CD4-positive, alpha-beta T cell treated with Interleukin-15 for 1 hour (primary cell): ENCODE results near the gene DEAF1.
A peak's percentile ranks its signal among the peaks of the same experiment; 100 is the strongest.
"Not testable (repeated sequence)": the region's sequence is repeated elsewhere in the genome, so short reads cannot be mapped to it uniquely, and the experiment has no call there.

ENCODE experiments used
- DNase-seq: peaks from one replicate; pipeline ENCODE4 v3.0.0-alpha.2; 2020

The DEAF1 gene

DNA sequence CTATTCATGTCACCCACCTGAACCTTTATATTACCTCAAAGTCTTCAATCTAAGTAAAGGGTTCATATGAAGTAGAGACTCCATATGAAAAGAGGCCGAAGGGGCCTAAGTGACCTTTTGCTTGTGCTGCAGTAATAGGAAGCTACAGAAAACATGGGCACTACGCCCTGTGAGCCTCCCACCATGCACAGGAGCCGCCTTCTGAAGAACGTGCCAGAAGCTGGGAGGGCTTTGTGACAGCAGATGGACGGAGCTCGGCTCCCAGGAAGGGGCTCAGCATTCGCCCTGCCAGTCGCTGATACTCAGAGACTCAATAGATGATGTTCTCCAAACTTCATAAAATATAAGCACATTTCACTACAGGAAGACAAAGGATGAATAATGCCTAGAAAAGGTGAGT is 21.2 kb downstream of the DEAF1 start:
- DNase-seq: no peak

DNA sequence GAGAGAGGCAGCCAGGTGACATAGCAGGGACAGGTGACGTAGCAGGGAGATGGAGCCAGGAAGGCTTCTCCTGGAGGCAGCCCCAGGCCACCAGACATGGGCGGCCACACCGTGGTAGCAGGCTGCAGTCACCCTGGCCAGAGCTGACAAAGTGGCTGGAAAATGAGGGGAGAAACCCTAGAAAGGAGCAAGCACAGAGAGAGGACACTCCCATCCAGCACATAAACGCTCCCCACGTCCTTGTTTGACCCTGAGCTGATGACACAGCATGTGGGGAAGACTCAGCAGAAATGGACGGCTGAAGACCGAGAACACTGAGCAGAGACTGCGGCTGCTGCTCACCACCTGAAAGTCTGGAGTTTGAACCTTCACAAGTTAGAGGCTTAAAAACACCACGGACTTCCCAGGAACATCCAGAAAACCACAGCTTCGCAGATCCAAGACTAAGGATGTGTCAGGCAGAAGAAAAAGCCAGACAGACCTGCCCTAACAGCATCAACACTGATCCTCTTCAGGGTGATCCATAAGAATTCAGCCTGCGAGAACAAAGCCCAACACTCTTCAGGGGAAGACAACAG is 29.2 kb downstream of the DEAF1 start:
- no peak for DNase-seq

DNA sequence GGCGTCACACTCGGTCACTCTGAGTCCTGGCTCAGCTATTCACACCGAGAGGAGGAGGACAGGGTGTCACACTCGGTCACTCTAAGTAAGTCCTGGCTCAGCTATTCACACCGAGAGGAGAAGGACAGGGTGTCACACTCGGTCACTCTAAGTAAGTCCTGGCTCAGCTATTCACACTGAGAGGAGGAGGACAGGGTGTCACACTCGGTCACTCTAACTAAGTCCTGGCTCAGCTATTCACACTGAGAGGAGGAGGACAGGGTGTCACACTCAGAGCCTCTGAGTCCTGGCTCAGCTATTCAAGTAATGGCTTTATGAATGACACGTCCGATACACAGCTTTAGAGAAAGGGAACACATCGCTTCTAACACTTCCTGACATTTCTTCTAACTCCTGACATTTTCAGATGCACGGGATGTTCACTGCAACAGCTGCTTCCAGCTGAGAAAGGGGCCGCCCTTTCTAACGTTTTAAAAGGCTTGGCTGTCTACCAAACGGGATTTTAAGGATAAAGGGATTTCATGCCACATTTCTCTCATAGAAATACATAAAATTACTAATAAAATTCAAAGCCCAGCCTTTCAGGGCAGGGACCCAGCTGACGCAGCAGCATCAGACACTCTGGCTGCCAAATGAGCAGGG is 29.8 kb downstream of the DEAF1 start:
- no peak for DNase-seq

- peak; percentile 39 for DNase-seq
These were observed 32.2 kb downstream of the DEAF1 start for GRCh38 chr11:662689-663274.

DNA sequence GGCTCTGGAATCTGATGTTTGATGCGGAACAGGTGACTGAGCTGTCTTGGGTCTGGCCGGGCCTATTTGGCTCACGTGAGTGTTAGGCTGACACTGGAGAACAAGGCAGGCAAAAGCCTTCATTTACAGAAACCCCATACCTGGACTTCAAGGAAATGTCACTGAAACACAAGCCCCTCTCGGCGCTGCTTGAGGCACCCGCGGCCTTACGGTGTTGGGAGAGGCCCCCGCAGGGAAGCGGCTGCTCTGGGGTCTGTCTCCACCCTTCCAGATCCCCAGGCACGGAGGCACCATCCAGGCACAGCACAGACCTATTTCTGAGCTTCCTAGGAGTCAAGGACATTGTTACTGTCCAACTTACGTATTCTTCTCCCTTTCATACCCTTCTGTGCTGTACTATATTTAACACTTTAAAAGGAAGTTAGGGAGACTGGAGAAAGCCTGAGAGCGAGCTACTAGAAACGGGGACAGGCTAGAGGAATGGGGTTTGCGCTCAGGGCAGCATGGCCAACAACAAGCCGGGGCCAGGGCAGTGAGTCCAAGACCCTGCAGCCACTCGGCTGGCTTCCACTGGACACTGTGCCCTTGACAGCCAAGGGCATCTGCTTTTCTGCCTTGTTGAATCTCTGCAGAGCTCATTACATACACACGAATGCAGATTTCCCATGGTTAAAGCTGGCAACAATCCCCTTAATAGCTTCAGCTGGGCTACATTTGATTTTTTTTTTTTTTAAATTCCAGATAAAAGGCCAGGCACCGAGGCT is 34.2 kb downstream of the DEAF1 start:
- DNase-seq: no peak

GRCh38 chr11:660281-660680 is 34.7 kb downstream of the DEAF1 start:
- no peak for DNase-seq

DNA sequence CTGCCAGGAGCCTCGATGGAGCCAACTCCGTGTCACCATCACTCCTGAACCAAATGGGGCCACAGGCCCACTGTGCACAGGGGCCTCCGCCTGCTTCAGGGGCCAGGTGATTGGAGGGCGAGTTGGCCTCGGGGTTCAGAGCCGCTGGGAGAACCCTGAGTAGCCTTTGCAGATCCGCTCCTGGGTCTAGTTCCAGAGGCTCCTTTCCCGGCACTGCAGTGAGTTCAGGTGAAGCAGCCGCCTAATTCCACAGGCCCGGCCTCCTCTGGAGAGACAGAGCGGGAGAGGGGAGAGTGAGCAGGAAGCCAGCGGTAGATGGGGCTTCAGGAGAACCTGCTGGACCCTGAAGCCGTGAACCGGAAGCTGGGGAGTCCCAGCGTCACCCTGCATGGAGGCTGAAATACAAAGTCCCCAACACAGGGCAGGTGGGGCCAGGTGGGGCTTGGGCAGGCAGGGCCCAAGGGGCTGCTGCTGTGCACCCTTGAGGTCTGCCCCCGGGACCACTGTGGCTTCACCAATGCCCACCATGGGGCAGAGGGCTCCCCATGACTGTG is 35.4 kb downstream of the DEAF1 start:
- no peak for DNase-seq

- DNase-seq: no peak
These were observed 37.3 kb downstream of the DEAF1 start for GRCh38 chr11:657691-658126.

- DNase-seq: no peak
These were observed 38.2 kb downstream of the DEAF1 start for GRCh38 chr11:656866-657265.

- DNase-seq: no peak
These were observed 38.6 kb downstream of the DEAF1 start for GRCh38 chr11:656426-656825.

- DNase-seq: no peak
These were observed 39.8 kb downstream of the DEAF1 start for GRCh38 chr11:655036-655726.

DNA sequence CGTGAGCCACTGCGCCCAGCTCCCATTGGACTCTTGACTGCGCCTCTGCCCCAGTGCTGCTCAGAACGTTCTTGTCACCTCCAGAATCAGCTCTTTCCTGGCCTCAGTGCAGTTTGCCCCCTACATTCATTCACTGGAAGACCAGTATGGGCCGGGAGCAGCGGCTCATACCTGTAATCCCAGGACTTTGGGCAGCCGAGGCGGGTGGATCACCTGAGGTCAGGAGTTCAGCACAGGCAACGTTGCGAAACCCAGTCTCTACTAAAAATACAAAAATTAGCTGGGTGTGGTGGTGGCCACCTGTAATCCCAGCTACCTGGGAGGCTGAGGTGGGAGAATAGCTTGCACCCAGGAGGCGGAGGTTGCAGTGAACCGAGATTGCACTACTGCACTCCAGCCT is 40.6 kb downstream of the DEAF1 start:
- DNase-seq: not testable (repeated sequence)

DNA sequence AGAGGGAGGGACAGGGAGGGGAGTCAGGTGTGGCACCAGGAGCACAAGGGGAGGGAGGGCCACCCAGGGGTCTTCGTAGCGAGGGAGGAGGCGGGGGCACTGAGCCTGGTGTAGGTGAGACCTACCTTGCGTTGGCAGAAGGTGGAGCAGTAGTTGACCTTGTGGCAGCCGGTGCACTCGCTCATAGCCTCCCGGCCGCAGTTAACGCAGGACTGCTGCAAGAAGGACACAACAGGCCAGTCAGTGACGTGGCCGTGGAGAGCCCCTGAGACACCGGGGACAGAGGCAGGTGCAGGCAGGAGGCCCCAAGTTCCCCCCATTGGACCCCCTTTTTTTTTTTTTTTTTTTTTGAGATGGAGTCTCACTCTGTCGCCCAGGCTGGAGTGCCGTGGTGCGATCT is 41.2 kb downstream of the DEAF1 start:
- no peak for DNase-seq

- not testable (repeated sequence) for DNase-seq
These were observed 41.9 kb downstream of the DEAF1 start for GRCh38 chr11:653136-653535.

- DNase-seq: no peak
These were observed 44.5 kb downstream of the DEAF1 start for GRCh38 chr11:650482-650881.

DNA sequence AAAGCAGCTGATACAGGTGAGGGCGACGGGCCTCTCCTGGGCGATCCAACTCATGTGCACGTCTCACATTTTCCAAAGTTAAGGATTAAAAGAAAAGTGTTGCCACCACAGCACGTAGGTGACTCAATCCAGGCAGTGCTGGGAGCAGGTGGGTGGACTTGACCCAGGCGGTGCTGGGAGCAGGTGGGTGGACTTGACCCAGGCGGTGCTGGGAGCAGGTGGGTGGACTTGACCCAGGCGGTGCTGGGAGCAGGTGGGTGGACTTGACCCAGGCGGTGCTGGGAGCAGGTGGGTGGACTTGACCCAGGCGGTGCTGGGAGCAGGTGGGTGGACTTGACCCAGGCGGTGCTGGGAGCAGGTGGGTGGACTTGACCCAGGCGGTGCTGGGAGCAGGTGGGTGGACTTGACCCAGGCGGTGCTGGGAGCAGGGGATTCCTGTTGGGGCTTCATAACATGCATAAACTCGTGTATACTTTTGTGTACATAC is 47.3 kb downstream of the DEAF1 start:
- not testable (repeated sequence) for DNase-seq

DNA sequence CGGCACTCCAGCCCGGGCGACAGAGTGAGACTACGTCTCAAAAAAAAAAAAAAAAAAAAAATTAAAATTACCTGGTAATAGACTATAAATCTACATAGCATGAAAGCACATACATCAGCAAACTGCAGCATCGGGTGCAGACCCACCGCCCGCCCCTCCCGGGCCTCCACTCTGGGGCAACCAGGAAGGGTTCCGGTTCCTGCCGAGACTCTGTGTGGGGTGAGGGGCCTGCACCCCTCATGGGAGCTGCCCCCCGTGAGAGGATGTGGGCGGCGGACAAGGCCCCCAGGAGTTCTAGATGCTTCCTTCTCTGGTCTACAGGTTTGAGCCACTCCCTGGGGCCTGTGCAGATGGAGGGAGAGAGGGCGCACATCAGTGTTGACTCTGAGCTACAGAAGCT is 48.8 kb downstream of the DEAF1 start:
- DNase-seq: no peak

GRCh38 chr11:645536-645935 is 49.5 kb downstream of the DEAF1 start:
- DNase-seq: no peak

- no peak for DNase-seq
These were observed 50.9 kb downstream of the DEAF1 start for GRCh38 chr11:643849-644738.

DNA sequence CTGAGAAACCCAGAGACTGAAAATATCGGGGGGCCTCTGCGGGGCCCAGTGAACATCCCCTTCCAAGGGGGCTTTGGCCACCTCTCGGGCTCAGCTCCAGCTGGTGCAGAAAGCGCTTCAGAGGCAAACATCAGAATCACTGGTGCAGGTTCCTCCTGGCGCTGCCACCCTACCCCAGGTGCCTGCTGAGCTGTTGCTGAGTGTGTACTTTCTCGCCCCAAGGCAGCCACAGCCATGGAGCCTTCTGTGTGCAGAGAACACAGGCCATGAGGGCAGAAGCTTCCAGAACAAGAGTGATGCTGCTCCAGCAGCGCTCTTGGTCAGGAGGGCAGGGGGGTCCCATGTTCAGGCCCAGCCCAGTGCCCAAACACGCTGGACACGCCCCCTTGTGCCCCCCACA is 51.7 kb downstream of the DEAF1 start:
- DNase-seq: no peak

- DNase-seq: no peak
These were observed 53.1 kb downstream of the DEAF1 start for GRCh38 chr11:641806-642370.
